H4 (cell line): ENCODE measurements around the gene KMT5C. TPM values are rescaled to one million over a fixed set of nuclear protein-coding genes. Genes with fewer than 3 reads are reported as not detected.

Experiments
- DNase-seq: peaks from one replicate; pipeline ENCODE4 v3.0.0-alpha.2; 2015; ENCODE audit warnings: low spot score
- total RNA-seq: library from RNA; depleted of rRNA; stranded (reverse); fragments of >200 nt; shearing (Covaris generic); gene quantifications from 2 replicates; pipeline ENCODE4 v1.2.3, GENCODE V29; 2014; rRNA removed

KMT5C gene
- total RNA-seq: 5.4 and 7.9 TPM in 2 replicates

GRCh38 chr19:55339105-55339888, at the start of gene KMT5C:
KMT5C (plus strand) TSS chr19:55339876; CDS start chr19:55341937, 2,061 bp downstream.
- peak; percentile 100 for DNase-seq

DNA sequence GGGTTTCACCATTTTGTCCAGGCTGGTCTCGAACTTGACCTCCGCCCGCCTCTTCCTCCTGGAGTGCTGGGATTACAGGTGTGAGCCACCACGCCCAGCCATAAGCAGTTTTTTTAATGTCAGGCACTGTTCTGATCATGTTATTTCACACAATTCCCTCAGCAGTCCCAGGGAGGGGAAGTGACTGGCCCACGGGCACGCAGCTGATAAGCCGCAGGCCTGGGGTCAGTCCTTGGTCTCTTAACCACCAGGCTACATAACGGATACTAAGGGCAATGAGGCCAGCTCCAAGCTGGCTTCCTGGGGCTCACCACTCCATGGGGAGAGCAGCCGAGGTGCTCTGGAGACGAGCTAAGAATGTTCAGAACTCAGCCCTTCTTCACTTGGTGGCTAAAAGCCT, 42.4 kb upstream of the KMT5C start:
- no peak for DNase-seq

GRCh38 chr19:55299991-55300390, 39.7 kb upstream of the KMT5C start:
- DNase-seq: no peak

DNA sequence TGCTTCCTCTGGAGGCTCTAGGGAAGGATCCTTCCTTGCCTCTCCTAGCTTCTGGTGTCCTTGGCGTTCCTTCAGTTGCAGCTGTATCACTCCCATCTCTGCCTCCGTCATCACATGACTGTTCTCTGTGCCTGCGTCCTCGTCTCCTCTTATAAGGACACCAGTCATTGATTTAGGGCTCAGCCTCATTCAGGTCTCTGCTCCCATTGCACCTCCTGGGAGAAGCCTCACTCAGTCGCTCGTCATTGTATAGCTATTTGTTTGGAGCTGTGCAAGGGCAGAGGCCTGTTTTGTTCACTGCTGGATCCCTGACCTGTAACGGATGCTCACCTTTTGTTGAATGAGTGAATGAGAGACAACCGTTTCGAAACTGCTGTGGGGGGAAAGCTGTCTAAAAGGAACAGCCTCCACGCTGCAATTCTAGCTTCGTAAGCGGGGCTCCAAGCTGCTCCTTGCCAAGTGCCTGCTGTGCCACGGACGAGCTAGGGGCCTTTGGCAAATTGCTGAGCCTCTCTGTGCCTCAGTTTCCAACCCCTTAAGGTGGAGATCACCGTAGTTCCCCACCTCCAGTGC, 38.7 kb upstream of the KMT5C start:
- DNase-seq: no peak

DNA sequence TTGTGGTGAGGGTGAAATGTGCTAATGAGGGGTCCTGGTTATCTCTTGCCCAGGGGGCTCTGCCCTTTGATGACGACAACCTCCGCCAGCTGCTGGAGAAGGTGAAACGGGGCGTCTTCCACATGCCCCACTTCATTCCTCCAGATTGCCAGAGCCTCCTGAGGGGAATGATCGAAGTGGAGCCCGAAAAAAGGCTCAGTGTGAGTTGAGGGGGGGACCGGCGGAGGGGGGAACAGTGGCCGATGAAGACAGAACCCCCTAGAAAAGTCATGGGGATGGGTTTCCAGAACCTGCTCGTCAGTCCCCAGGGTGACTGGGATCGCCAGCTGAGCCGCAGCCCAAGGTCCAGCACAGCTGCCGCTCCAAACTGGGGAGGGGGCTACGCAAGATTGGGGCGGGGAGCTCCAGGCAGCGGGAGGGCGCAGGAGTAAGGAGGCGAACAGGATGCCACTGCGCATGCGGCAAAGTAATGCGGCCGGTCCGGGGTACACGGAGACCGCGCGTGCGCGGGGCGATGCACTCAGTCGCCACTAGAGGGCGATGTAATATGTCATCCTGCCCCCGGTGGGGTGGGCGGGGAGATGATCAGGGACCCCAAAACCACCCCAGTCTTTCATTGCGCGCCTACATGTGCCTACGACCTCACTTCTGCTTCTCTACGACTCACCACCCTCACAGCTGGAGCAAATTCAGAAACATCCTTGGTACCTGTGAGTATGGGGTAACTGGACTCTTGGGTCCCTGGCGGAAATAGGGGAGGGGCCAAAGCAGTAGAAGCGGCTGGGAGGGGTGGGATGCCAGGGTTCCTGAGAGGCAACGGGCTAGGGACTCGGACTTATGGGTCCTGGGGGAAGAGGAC, 38.0 kb upstream of the KMT5C start:
- peak; percentile 85 for DNase-seq

DNA sequence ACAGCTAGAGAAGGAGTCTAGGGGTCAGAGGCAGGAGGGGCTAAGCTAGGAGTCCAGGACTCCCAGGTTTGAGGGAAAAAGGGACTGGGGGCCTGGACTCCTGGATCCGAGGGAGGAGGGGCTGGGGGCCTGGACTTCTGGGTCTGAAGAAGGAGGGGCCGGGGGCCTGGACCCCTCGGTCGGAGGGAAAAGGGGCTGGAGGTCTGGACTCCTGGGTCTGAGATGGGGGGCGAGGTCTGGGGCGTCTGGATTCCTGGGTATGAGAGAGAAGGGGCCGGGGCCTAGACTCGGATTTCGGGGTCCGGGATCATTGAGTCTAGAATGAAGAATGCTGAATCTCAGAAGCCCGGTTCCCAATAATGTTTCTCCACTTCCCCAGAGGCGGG, 37.4 kb upstream of the KMT5C start:
- DNase-seq: no peak

DNA sequence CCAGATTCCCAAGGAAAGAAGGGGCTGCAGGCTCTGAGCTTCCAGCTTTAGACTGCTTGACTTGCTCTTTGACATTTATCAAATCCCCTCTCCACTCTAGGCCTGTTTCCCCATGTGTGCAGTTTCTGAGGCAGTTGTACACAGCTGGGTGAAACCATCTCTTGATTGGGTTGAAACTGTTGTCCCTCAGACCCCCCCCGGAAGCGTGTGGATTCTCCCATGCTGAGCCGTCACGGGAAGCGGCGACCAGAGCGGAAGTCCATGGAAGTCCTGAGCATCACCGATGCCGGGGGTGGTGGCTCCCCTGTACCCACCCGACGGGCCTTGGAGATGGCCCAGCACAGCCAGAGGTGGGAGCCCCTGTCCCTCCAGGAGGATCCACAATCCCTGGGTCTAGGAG, 36.2 kb upstream of the KMT5C start:
- no peak for DNase-seq

GRCh38 chr19:55304279-55304978, 35.2 kb upstream of the KMT5C start:
- no peak for DNase-seq

DNA sequence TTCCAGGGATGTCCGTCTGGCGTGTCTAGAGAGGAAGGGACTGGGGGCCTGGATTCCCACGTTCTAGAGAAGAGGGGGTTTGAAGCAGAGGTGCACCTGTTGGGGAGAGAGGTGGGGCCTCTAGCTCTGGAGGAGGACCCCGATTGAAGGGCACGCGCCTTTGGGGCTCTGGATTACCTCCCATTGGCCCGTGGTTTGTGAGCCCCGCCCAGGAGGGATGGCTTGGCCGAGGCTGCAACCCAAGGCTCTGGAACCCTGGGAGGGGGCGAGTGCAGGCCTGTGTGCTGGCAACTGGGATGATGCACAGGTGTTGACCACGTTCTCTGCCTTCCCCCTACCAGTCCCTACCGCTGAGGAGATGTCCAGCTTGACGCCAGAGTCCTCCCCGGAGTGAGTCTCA, 34.7 kb upstream of the KMT5C start:
- no peak for DNase-seq

- DNase-seq: no peak
These were observed 34.2 kb upstream of the KMT5C start for GRCh38 chr19:55305491-55305890.

GRCh38 chr19:55305983-55306562, 33.6 kb upstream of the KMT5C start:
- no peak for DNase-seq

GRCh38 chr19:55306712-55307111, 33.0 kb upstream of the KMT5C start:
- DNase-seq: no peak

- DNase-seq: no peak
These were observed 31.4 kb upstream of the KMT5C start for GRCh38 chr19:55308281-55308680.

DNA sequence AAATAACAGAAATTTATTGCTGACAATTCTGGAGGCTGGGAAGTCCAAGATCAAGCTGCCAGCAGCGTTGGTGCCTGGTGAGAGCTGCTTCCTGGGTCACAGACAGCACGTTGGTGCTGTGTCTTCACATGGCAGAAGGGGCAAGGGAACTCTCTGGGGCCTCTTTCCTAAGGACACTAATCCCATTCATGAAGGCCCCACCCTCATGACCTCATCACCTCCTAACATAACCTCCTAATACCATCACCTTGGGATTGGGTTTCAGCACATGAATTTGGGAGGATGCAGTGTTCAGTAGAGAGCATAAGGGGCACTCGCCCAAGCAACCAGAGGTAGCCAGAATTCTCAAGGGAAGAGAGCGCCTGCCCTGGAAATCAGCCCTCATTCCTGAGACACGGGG, 30.2 kb upstream of the KMT5C start:
- no peak for DNase-seq

DNA sequence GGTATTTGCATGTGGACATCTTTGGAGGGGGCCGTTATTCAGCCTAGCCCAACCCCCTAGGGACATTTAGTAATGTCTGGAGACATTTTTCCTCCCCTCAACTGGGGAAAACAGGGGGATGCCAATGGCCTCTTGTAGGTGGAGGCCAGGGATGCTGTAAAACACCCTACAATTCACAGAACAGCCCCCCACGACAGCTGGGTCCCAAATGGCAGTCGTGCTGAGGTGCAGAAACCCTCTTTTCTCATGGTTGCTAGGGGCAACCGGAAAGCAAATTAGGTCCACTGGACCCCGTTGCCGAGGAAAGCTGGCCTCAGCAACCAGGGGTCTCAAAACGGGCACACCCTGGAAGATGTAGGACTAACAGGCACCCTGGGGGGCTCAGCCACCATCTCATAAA, 29.2 kb upstream of the KMT5C start:
- no peak for DNase-seq

- no peak for DNase-seq
These were observed 28.3 kb upstream of the KMT5C start for GRCh38 chr19:55311397-55311796.

- no peak for DNase-seq
These were observed 27.9 kb upstream of the KMT5C start for GRCh38 chr19:55311797-55312196.

- DNase-seq: peak; percentile 16
These were observed 26.8 kb upstream of the KMT5C start for GRCh38 chr19:55312621-55313512.

DNA sequence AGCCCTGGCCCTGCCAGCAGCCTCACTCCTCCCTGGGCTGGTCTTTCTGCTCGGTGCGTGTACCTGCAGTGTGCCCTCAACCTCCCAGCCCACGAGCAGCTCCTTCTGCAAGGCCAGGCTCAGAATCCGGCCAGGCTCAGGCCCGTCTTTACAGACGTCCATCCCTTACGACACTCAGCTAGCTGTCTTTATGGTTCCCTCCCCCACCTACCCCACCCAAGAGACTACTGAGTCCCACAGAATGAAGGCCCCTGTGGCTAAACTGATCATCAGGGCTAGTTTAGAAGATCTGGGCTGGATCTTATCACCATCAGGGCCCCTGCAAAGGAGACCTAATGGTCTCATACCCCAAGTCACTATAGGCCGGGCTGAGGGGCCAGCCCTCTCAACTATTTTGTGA, 25.3 kb upstream of the KMT5C start:
- DNase-seq: no peak

DNA sequence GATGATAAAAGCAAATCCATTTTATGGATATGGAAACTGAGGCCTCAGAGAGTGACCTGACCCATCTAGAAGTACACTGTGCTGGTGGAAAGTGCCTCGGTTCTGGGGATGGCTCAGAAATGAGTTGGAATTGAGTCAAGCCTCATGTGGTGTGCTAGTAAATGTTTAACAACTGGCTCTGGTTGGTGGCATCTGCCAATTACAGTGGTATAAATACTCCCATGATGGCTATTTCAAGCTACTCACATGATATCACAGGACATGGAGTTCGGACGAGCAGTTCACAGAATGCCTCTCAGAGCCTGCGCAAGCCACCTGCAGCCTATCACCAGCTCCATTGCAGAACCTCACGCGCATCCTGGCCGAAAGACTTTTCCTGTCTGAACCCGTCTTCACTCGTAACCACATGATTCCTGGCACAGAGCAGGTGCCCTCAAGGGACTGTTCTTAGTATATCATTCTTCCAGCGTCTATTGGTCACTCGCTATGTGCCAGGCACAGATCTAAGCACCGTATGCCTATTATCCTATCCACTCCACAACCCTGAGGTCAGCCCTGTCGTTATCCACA, 23.6 kb upstream of the KMT5C start:
- no peak for DNase-seq
